ENCODE results near the gene HOXB7.

- TF ChIP-seq CTCF (conservative IDR thresholded peaks at IDR 0.05; ENCODE audit: low read depth in 2 of 2) = no peak
- no peak for TF ChIP-seq STAT1 (IDR thresholded peaks at IDR 0.05; ENCODE audit: unreplicated experiment)
- no peak for TF ChIP-seq REST (IDR thresholded peaks at IDR 0.05; ENCODE audit: unreplicated experiment)
- no peak for TF ChIP-seq POLR2AphosphoS5 (IDR thresholded peaks at IDR 0.05; ENCODE audit: low read depth)
- no peak for TF ChIP-seq CREB1 (CRISPR knock-in tag; IDR thresholded peaks at IDR 0.05; ENCODE audit: low read depth)
- peak; percentile 89 for TF ChIP-seq EZH2 (IDR thresholded peaks at IDR 0.05; ENCODE audit: low read depth, unreplicated experiment)
- no peak for TF ChIP-seq JUNB (IDR thresholded peaks at IDR 0.05; ENCODE audit: unreplicated experiment)
- TF ChIP-seq EZH2phosphoT487 (IDR thresholded peaks at IDR 0.05; ENCODE audit: unreplicated experiment) = no peak
- TF ChIP-seq NANOG (IDR thresholded peaks at IDR 0.05; ENCODE audit: borderline replicate concordance) = no peak
- no peak for TF ChIP-seq ETS1 (IDR thresholded peaks at IDR 0.05)
- TF ChIP-seq ZNF114 (CRISPR knock-in tag; IDR thresholded peaks at IDR 0.05) = no peak
- no peak for TF ChIP-seq ZNF331 (CRISPR knock-in tag; IDR thresholded peaks at IDR 0.05; ENCODE audit: low read depth)
- TF ChIP-seq ZNF462 (CRISPR knock-in tag; IDR thresholded peaks at IDR 0.05) = no peak
Measured at GRCh38 chr17:48611681-48612455, 1.1 kb upstream of the HOXB7 start.

Measured in GM23338 (cell line).